OCI-LY3 (cell line): ENCODE measurements around the gene GDPD4.
A peak's percentile ranks its signal among the peaks of the same experiment; 100 is the strongest.

Experiments
- H2AFZ ChIP-seq: fragments of 200-600, 300-600 bp; shearing (Covaris generic); 2 replicates; pipeline ENCODE4 v1.6.0; 2014; ENCODE audit warnings: antibody characterized with exemption, low read depth, low read length
- H3K27ac ChIP-seq: fragments of 200-600, 300-600 bp; sonication (generic); 2 replicates; pipeline ENCODE4 v1.5.1; 2014; ENCODE audit warnings: mild to moderate bottlenecking, low read length, moderate library complexity, mixed read lengths
- H3K27me3 ChIP-seq: fragments of 200-600, 300-600 bp; sonication (generic); 2 replicates; pipeline ENCODE4 v1.6.1; 2014; ENCODE audit warnings: low read depth, low read length, mixed read lengths
- H3K36me3 ChIP-seq: fragments of 200-600, 300-600 bp; sonication (generic); replicated peaks from 2 replicates; pipeline ENCODE3; 2014; ENCODE audit warnings: low read depth, low read length, mixed read lengths
- H3K4me1 ChIP-seq: fragments of 300-600, 200-600 bp; sonication (generic); 2 replicates; pipeline ENCODE4 v1.6.1; 2014; ENCODE audit warnings: low read length, mixed read lengths
- H3K4me2 ChIP-seq: fragments of 200-600, 300-600 bp; sonication (generic); 2 replicates; pipeline ENCODE4 v1.6.1; 2014; ENCODE audit warnings: low read length, mixed read lengths
- H3K4me3 ChIP-seq: fragments of 300-600, 200-600 bp; sonication (generic); 2 replicates; pipeline ENCODE4 v1.5.1; 2014; ENCODE audit warnings: antibody characterized with exemption, mild to moderate bottlenecking, low read length, moderate library complexity
- H3K79me2 ChIP-seq: fragments of 300-600, 200-600 bp; shearing (Covaris generic); 2 replicates; pipeline ENCODE4 v1.6.1; 2014; ENCODE audit warnings: mild to moderate bottlenecking, low read length, mixed read lengths
- H3K9ac ChIP-seq: fragments of 300-600, 200-600 bp; shearing (Covaris generic); 2 replicates; pipeline ENCODE4 v1.6.0; 2014; ENCODE audit warnings: mild to moderate bottlenecking, low read length, moderate library complexity
- H3K9me3 ChIP-seq: fragments of 200-600, 300-600 bp; shearing (Covaris generic); 2 replicates; pipeline ENCODE4 v1.6.1; 2014; ENCODE audit warnings: low read length, mixed read lengths; ENCODE audit not compliant: insufficient read depth
- H4K20me1 ChIP-seq: fragments of 200-600, 300-600 bp; sonication (generic); 2 replicates; pipeline ENCODE4 v1.6.1; 2016; ENCODE audit warnings: low read length, mixed read lengths; ENCODE audit not compliant: insufficient read depth
- EZH2phosphoT487 ChIP-seq: fragments of 200-600 bp; shearing (Covaris generic); IDR thresholded peaks from 2 replicates; pipeline ENCODE4 v1.6.1; 2018; ENCODE audit warnings: antibody characterized with exemption, mixed run types, low read depth
- TF ChIP-seq, protein P1 (sequence below): fragments of 200-600, 300-600 bp; sonication (generic); IDR thresholded peaks from 2 replicates; pipeline ENCODE4 v1.5.1; 2014; ENCODE audit warnings: antibody characterized with exemption, low read length, low read depth

Gene GDPD4

DNA sequence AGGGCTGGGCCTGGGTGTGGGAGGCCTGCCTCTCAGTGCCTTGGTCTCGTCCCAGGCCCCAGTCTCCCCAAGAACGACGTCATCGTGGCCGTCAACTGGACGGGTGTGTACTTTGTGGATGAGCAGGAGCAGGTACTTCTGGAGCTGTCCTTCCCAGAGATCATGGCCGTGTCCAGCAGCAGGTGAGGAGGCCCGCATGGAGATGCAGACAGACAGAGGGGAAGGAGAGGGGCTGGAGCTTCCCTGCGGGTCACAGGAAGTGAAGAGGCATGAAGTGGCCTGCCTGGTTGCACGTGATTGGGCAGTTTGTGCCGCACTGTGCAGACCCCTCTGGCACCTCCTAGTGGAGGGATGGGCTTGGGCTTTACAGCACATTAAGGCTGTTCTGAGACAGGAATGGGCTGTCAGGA, 103.0 kb downstream of the GDPD4 start:
- Histone ChIP-seq H3K9me3 (no peaks in the 10 kb centered on the region), H3K27ac (no peak overlapping the region), H3K79me2 (no peaks in the 10 kb centered on the region), H2AFZ (peak overlapping the region; percentile 6; the same call in 1 of the 2 replicates), H3K4me1 (no peaks in the 10 kb centered on the region), H4K20me1 (no peaks in the 10 kb centered on the region), H3K4me3 (no peak overlapping the region), H3K27me3 (no peaks in the 10 kb centered on the region), H3K9ac (no peak overlapping the region), H3K36me3 (no peaks in the 10 kb centered on the region), H3K4me2 (no peak overlapping the region)
- TF ChIP-seq, protein P1, sequence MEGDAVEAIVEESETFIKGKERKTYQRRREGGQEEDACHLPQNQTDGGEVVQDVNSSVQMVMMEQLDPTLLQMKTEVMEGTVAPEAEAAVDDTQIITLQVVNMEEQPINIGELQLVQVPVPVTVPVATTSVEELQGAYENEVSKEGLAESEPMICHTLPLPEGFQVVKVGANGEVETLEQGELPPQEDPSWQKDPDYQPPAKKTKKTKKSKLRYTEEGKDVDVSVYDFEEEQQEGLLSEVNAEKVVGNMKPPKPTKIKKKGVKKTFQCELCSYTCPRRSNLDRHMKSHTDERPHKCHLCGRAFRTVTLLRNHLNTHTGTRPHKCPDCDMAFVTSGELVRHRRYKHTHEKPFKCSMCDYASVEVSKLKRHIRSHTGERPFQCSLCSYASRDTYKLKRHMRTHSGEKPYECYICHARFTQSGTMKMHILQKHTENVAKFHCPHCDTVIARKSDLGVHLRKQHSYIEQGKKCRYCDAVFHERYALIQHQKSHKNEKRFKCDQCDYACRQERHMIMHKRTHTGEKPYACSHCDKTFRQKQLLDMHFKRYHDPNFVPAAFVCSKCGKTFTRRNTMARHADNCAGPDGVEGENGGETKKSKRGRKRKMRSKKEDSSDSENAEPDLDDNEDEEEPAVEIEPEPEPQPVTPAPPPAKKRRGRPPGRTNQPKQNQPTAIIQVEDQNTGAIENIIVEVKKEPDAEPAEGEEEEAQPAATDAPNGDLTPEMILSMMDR = peak; percentile 48
- TF ChIP-seq EZH2phosphoT487 = no peak

- no peak overlapping the region for H3K9ac ChIP-seq
- no peak overlapping the region for H3K4me2 ChIP-seq
- H3K79me2 ChIP-seq = no peaks in the 10 kb centered on the region
- no peaks in the 10 kb centered on the region for H3K27me3 ChIP-seq
- no peaks in the 10 kb centered on the region for H3K4me1 ChIP-seq
- no peaks in the 10 kb centered on the region for H3K36me3 ChIP-seq
- no peak overlapping the region for H2AFZ ChIP-seq
- no peaks in the 10 kb centered on the region for H4K20me1 ChIP-seq
- no peak for TF ChIP-seq EZH2phosphoT487
- TF ChIP-seq, protein P1 = no peak
- H3K4me3 ChIP-seq = no peak overlapping the region
- no peaks in the 10 kb centered on the region for H3K9me3 ChIP-seq
- H3K27ac ChIP-seq = no peak overlapping the region
Measured at GRCh38 chr11:77197626-77198320, 103.7 kb downstream of the GDPD4 start.

- Histone ChIP-seq H2AFZ (no peak overlapping the region), H3K27me3 (no peaks in the 10 kb centered on the region), H3K4me2 (no peak overlapping the region), H3K9me3 (no peaks in the 10 kb centered on the region), H3K4me1 (no peaks in the 10 kb centered on the region), H3K9ac (no peak overlapping the region), H4K20me1 (no peaks in the 10 kb centered on the region), H3K4me3 (no peak overlapping the region), H3K79me2 (no peaks in the 10 kb centered on the region), H3K36me3 (no peaks in the 10 kb centered on the region), H3K27ac (no peak overlapping the region)
- TF ChIP-seq EZH2phosphoT487 = no peak
- TF ChIP-seq, protein P1 = no peak
Measured at GRCh38 chr11:77196961-77197360, 104.5 kb downstream of the GDPD4 start.

DNA sequence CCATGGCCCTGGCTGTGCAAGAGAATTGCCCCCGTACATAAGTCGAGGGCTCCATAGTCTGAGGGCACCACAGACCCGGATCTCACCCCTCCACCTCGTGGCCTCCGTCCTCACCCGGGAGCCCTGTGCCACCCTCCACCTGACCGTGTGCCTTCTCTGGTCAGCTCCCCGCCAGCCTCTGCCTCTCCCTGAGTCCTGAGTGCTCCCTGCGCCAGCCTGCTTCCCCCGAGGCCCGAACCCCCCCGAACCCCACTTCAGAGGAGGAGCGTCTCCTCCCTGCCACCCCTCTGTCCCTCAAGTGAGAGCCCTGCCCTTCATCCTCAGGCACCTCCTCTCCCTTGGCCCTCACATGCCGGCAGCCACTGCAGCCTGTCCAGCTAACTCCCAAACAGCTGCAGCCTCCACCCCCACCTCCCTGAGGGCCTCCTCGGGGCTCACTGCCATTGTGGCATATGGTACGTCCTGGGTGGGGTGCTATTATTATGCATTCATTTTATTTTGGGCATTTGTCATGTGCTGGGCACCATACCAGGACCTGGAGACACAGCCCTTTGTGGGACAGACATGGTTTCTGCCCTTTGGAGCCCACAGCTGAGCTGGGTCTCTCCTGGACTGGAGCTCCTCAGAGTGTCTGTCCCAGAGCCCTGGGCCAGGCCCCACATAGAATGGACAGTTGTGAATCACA, 106.3 kb downstream of the GDPD4 start:
- TF ChIP-seq, protein P1 = no peak
- TF ChIP-seq EZH2phosphoT487 = no peak
- no peak overlapping the region for H3K9ac ChIP-seq
- H4K20me1 ChIP-seq = no peaks in the 10 kb centered on the region
- H3K27me3 ChIP-seq = no peaks in the 10 kb centered on the region
- no peak overlapping the region for H3K4me2 ChIP-seq
- no peaks in the 10 kb centered on the region for H3K9me3 ChIP-seq
- H2AFZ ChIP-seq = peak overlapping the region; percentile 15; the same call in 1 of the 2 replicates
- H3K4me3 ChIP-seq = no peak overlapping the region
- H3K36me3 ChIP-seq = no peaks in the 10 kb centered on the region
- H3K27ac ChIP-seq = no peak overlapping the region
- no peaks in the 10 kb centered on the region for H3K79me2 ChIP-seq
- no peaks in the 10 kb centered on the region for H3K4me1 ChIP-seq
